GM04503 (cell line): ENCODE data around the gene ACO1.

Experiments used
- DNase-seq: peaks from one replicate; pipeline ENCODE4 v3.0.0-alpha.2; 2012; ENCODE audit warnings: low read depth

Gene ACO1

GRCh38 chr9:32422237-32422806 is 37.9 kb downstream of the ACO1 start:
- no peak for DNase-seq

- no peak for DNase-seq
These were observed 38.9 kb downstream of the ACO1 start for GRCh38 chr9:32423371-32423770.

GRCh38 chr9:32424616-32425015 is 40.2 kb downstream of the ACO1 start:
- DNase-seq: no peak

- DNase-seq: no peak
These were observed 42.0 kb downstream of the ACO1 start for GRCh38 chr9:32426278-32426939.

- no peak for DNase-seq
These were observed 42.8 kb downstream of the ACO1 start for GRCh38 chr9:32427111-32427873.

GRCh38 chr9:32430720-32431119 is 46.3 kb downstream of the ACO1 start:
- DNase-seq: peak; percentile 41

- no peak for DNase-seq
These were observed 46.8 kb downstream of the ACO1 start for GRCh38 chr9:32431196-32431595.

- no peak for DNase-seq
These were observed 47.6 kb downstream of the ACO1 start for GRCh38 chr9:32431940-32432555.

- no peak for DNase-seq
These were observed 50.4 kb downstream of the ACO1 start for GRCh38 chr9:32434892-32435291.

GRCh38 chr9:32441678-32442077 is 57.2 kb downstream of the ACO1 start:
- DNase-seq: no peak

- DNase-seq: no peak
These were observed 58.0 kb downstream of the ACO1 start for GRCh38 chr9:32442433-32442832.

GRCh38 chr9:32449969-32450368 is 65.5 kb downstream of the ACO1 start:
- no peak for DNase-seq

GRCh38 chr9:32454280-32454679 is 69.8 kb downstream of the ACO1 start:
- no peak for DNase-seq

- DNase-seq: no peak
These were observed 71.3 kb downstream of the ACO1 start for GRCh38 chr9:32455738-32456137.

- DNase-seq: peak; percentile 24
These were observed 72.1 kb downstream of the ACO1 start for GRCh38 chr9:32456564-32456963.

- DNase-seq: no peak
These were observed 79.3 kb downstream of the ACO1 start for GRCh38 chr9:32463500-32464293.

- no peak for DNase-seq
These were observed 84.3 kb downstream of the ACO1 start for GRCh38 chr9:32468740-32469139.

GRCh38 chr9:32472344-32472743 is 87.9 kb downstream of the ACO1 start:
- DNase-seq: no peak

GRCh38 chr9:32483343-32483742 is 98.9 kb downstream of the ACO1 start:
- no peak for DNase-seq

- DNase-seq: no peak
These were observed 102.6 kb downstream of the ACO1 start for GRCh38 chr9:32486839-32487562.

- DNase-seq: no peak
These were observed 103.5 kb downstream of the ACO1 start for GRCh38 chr9:32487981-32488380.
